ENCODE measurements around the gene DHRS3. TPM values are rescaled to one million over a fixed set of nuclear protein-coding genes. Genes with fewer than 3 reads are reported as not detected.
A peak's percentile ranks its signal among the peaks of the same experiment; 100 is the strongest.

Gene DHRS3
- polyA plus RNA-seq, 1 of the 3 experiments (the other 2 are of a cell fraction), result 44.8 TPM

DNA sequence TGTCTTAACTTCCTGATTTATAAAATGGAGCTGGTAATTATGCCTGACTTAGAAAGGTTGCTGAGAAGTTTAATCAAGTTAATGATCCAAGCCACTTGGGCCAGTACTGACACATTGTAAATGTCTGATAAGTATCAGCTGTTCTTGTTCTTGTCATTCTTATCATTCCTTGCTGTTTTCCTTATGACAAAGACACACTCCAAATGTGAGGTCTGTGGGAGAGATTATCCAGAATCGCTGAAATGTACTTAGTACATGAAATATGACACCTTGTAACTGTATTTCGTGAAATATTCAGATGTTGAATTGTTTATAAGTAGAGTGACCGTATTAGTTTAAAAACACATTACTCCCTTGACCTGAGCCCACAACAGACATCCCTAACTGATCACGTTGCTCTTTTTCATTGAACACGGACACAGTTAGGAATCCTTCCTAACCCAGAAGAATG lies 32.0 kb upstream of the DHRS3 start:
- WGBS (ENCODE audit: low lambda C conversion rate), result 8% methylated on average over 5 of the region's 5 CpGs

DNA sequence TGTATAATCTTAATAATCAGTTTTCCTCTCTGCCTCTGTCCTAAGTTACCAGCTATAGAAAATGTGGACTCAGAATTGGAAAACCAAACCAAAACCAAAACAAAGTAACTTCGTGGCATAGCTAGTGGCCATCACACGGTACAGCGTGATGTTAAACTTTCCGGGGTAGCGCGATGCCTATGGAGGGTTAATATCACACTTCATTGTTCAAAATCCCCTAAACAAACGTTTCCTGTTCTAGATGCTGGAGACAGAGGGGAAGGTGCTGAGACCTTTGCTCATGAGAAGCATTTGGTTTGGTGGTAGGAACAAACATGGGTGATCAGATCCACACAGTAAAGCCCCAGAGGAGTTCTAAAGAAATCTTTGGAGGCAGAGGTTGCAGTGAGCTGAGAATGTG lies 30.7 kb upstream of the DHRS3 start:
- POLR2A ChIA-PET, result no interaction called here
- H3K27me3 ChIP-seq (ENCODE audit: insufficient read depth), result no peaks in the 10 kb centered on the region; the same call in 1 of the 2 replicates
- no peak overlapping the region for H3K27ac ChIP-seq (ENCODE audit: low read depth in 2 of 2, low read length in 1 of 2)
- H3K4me3 ChIP-seq (ENCODE audit: low read depth in 2 of 2, low read length in 1 of 2), result no peak overlapping the region
- H3K9me2 ChIP-seq, result no peaks in the 10 kb centered on the region
- H3K79me2 ChIP-seq (ENCODE audit: insufficient read depth), result no peaks in the 10 kb centered on the region
- peaks cover 0 to 5% of the 10 kb centered on the region in 2 experiments; a peak in 1 of 4 replicates for H3K4me1 ChIP-seq (ENCODE audit: control insufficient read depth in 1 of 2, insufficient read depth in 2 of 2, low read depth in 1 of 2, low read length in 1 of 2)
- no peaks in the 10 kb centered on the region for H3K36me3 ChIP-seq (replicated peaks in 1 of 2; ENCODE audit: control insufficient read depth in 1 of 2, insufficient read depth in 2 of 2, low read length in 1 of 2)
- no peak for DNase-seq
- no peak overlapping the region for H3K9ac ChIP-seq
- H3K9me3 ChIP-seq, result no peaks in the 10 kb centered on the region
- no peaks in the 10 kb centered on the region for H4K20me1 ChIP-seq (ENCODE audit: insufficient read depth)
- CTCF ChIA-PET, result interaction anchor here (0.9 to 2.9 kb wide), 5 partner anchors 10 to 373 kb away, joined by 3 to 18 read pairs (median 4); no protein-coding TSS in a partner anchor
- WGBS (ENCODE audit: low lambda C conversion rate), result 73% methylated on average over 7 of the region's 7 CpGs
- H3K4me2 ChIP-seq, result no peak overlapping the region
- no peak overlapping the region for H2AFZ ChIP-seq (ENCODE audit: low read depth)
- H3F3A ChIP-seq (replicated peaks; ENCODE audit: insufficient read depth), result no peaks in the 10 kb centered on the region
- TF ChIP-seq, protein P1, sequence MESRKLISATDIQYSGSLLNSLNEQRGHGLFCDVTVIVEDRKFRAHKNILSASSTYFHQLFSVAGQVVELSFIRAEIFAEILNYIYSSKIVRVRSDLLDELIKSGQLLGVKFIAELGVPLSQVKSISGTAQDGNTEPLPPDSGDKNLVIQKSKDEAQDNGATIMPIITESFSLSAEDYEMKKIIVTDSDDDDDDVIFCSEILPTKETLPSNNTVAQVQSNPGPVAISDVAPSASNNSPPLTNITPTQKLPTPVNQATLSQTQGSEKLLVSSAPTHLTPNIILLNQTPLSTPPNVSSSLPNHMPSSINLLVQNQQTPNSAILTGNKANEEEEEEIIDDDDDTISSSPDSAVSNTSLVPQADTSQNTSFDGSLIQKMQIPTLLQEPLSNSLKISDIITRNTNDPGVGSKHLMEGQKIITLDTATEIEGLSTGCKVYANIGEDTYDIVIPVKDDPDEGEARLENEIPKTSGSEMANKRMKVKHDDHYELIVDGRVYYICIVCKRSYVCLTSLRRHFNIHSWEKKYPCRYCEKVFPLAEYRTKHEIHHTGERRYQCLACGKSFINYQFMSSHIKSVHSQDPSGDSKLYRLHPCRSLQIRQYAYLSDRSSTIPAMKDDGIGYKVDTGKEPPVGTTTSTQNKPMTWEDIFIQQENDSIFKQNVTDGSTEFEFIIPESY (IDR thresholded peaks at IDR 0.05; ENCODE audit: borderline replicate concordance, low read depth), result no peak
- TF ChIP-seq, protein P2, sequence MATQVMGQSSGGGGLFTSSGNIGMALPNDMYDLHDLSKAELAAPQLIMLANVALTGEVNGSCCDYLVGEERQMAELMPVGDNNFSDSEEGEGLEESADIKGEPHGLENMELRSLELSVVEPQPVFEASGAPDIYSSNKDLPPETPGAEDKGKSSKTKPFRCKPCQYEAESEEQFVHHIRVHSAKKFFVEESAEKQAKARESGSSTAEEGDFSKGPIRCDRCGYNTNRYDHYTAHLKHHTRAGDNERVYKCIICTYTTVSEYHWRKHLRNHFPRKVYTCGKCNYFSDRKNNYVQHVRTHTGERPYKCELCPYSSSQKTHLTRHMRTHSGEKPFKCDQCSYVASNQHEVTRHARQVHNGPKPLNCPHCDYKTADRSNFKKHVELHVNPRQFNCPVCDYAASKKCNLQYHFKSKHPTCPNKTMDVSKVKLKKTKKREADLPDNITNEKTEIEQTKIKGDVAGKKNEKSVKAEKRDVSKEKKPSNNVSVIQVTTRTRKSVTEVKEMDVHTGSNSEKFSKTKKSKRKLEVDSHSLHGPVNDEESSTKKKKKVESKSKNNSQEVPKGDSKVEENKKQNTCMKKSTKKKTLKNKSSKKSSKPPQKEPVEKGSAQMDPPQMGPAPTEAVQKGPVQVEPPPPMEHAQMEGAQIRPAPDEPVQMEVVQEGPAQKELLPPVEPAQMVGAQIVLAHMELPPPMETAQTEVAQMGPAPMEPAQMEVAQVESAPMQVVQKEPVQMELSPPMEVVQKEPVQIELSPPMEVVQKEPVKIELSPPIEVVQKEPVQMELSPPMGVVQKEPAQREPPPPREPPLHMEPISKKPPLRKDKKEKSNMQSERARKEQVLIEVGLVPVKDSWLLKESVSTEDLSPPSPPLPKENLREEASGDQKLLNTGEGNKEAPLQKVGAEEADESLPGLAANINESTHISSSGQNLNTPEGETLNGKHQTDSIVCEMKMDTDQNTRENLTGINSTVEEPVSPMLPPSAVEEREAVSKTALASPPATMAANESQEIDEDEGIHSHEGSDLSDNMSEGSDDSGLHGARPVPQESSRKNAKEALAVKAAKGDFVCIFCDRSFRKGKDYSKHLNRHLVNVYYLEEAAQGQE (IDR thresholded peaks at IDR 0.05; ENCODE audit: low read depth, low read length), result no peak
- TF ChIP-seq, protein P3, sequence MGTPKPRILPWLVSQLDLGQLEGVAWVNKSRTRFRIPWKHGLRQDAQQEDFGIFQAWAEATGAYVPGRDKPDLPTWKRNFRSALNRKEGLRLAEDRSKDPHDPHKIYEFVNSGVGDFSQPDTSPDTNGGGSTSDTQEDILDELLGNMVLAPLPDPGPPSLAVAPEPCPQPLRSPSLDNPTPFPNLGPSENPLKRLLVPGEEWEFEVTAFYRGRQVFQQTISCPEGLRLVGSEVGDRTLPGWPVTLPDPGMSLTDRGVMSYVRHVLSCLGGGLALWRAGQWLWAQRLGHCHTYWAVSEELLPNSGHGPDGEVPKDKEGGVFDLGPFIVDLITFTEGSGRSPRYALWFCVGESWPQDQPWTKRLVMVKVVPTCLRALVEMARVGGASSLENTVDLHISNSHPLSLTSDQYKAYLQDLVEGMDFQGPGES (IDR thresholded peaks at IDR 0.05; ENCODE audit: low read depth, low read length), result no peak
- no peak for TF ChIP-seq RCOR1 (IDR thresholded peaks at IDR 0.05; ENCODE audit: low read length)
- no peak for TF ChIP-seq FOSL2 (IDR thresholded peaks at IDR 0.05; ENCODE audit: borderline replicate concordance, low read depth)
- no peak for TF ChIP-seq RFX5 (IDR thresholded peaks at IDR 0.05; ENCODE audit: low read length)

More for the DNA sequence above, 32.0 kb upstream of the DHRS3 start:
- no peaks in the 10 kb centered on the region for H3K79me2 ChIP-seq (ENCODE audit: insufficient read depth)
- no peaks in the 10 kb centered on the region; the same call in 1 of the 2 replicates for H3K27me3 ChIP-seq (ENCODE audit: insufficient read depth)
- no peak overlapping the region for H3K4me2 ChIP-seq
- no peaks in the 10 kb centered on the region for H3K36me3 ChIP-seq (replicated peaks in 1 of 2; ENCODE audit: control insufficient read depth in 1 of 2, insufficient read depth in 2 of 2, low read length in 1 of 2)
- H3K9me2 ChIP-seq, result no peaks in the 10 kb centered on the region
- TF ChIP-seq FOXM1 (IDR thresholded peaks at IDR 0.05; ENCODE audit: low read depth) (no peak), EP300 (IDR thresholded peaks at IDR 0.05; ENCODE audit: borderline replicate concordance in 1 of 2, low read depth in 1 of 2, low read length in 1 of 2) (peak; percentile 11 to 67; a peak in 3 of 4 replicates), RCOR1 (IDR thresholded peaks at IDR 0.05; ENCODE audit: low read length) (no peak), JUND (IDR thresholded peaks at IDR 0.05) (no peak; the same call in 1 of the 2 replicates), POLR2AphosphoS5 (IDR thresholded peaks at IDR 0.05; ENCODE audit: low read depth, low read length) (peak; percentile 71; the same call in 1 of the 2 replicates), TCF12 (IDR thresholded peaks at IDR 0.05) (peak; percentile 90)
- TF ChIP-seq, protein P2 (IDR thresholded peaks at IDR 0.05; ENCODE audit: low read depth, low read length), result no peak
- TF ChIP-seq, protein P4, sequence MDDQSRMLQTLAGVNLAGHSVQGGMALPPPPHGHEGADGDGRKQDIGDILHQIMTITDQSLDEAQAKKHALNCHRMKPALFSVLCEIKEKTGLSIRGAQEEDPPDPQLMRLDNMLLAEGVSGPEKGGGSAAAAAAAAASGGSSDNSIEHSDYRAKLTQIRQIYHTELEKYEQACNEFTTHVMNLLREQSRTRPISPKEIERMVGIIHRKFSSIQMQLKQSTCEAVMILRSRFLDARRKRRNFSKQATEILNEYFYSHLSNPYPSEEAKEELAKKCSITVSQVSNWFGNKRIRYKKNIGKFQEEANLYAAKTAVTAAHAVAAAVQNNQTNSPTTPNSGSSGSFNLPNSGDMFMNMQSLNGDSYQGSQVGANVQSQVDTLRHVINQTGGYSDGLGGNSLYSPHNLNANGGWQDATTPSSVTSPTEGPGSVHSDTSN (IDR thresholded peaks at IDR 0.05), result peak; percentile 82
- H3K27ac ChIP-seq (ENCODE audit: low read depth in 2 of 2, low read length in 1 of 2), result peak overlapping the region in 1 of 2 experiments; percentile 43; a peak in 1 of 4 replicates
- H3K4me1 ChIP-seq (ENCODE audit: control insufficient read depth in 1 of 2, insufficient read depth in 2 of 2, low read depth in 1 of 2, low read length in 1 of 2), result peaks cover 0 to 5% of the 10 kb centered on the region in 2 experiments; a peak in 1 of 4 replicates
- H3F3A ChIP-seq (replicated peaks; ENCODE audit: insufficient read depth), result no peaks in the 10 kb centered on the region
- no peak overlapping the region for H3K9ac ChIP-seq
- H3K9me3 ChIP-seq, result no peaks in the 10 kb centered on the region
- ChIA-PET POLR2A (no interaction called here), CTCF (interaction anchor here (1.0 to 2.9 kb wide), 4 partner anchors 9 to 165 kb away, joined by 3 to 18 read pairs (median 8); no protein-coding TSS in a partner anchor)
- no peak overlapping the region; a peak in 1 of 4 replicates for H3K4me3 ChIP-seq (ENCODE audit: low read depth in 2 of 2, low read length in 1 of 2)
- H4K20me1 ChIP-seq (ENCODE audit: insufficient read depth), result no peaks in the 10 kb centered on the region
- H2AFZ ChIP-seq (ENCODE audit: low read depth), result peak overlapping the region; percentile 51; the same call in 1 of the 2 replicates
- DNase-seq, result no peak
